ENCODE results near the gene SHISA9.

SHISA9 gene

DNA sequence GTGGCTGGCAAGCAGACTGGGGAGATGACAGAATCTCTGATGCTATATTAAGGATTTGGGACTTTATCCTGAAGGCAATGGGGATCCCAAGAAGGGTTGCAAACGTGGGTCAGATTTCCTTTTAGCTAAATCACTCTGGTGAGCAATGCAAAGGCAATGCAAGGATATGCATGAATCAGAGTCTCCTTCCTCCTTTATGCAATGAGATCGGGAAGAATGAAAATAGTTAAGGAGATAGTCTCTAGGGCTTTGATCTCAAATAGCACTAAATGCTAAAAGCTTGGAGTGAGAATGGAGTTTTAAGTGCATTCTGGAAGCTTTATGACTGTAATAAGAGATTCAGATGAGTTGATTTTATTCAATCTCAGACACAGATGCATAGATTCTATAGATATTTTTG, 27.2 kb upstream of the SHISA9 start:
- Histone ChIP-seq H3K27me3 (ENCODE audit: insufficient read depth, low read length) (no peaks in the 10 kb centered on the region), H3K9me2 (ENCODE audit: low read depth, low read length) (no peaks in the 10 kb centered on the region), H3F3A (ENCODE audit: insufficient read depth, low read length) (no peaks in the 10 kb centered on the region), H3K4me3 (ENCODE audit: low read depth, low read length, poor library complexity, severe bottlenecking) (no peak overlapping the region), H3K4me1 (ENCODE audit: insufficient read depth, low read length, severe bottlenecking) (no peaks in the 10 kb centered on the region), H3K79me2 (ENCODE audit: insufficient read depth, low read length) (no peaks in the 10 kb centered on the region), H3K9me3 (ENCODE audit: low read length) (no peaks in the 10 kb centered on the region), H3K4me2 (ENCODE audit: low read length) (no peak overlapping the region), H4K20me1 (ENCODE audit: insufficient read depth, low read length) (no peaks in the 10 kb centered on the region), H3K9ac (ENCODE audit: low read length) (no peak overlapping the region), H2AFZ (ENCODE audit: low read length) (no peak overlapping the region), H3K36me3 (ENCODE audit: insufficient read depth, low read length) (no peaks in the 10 kb centered on the region), H3K27ac (ENCODE audit: low read depth, low read length, poor library complexity, severe bottlenecking) (no peak overlapping the region)
- TF ChIP-seq EZH2 (IDR thresholded peaks at IDR 0.05; ENCODE audit: borderline replicate concordance, low read length), result no peak
- TF ChIP-seq, protein P1, sequence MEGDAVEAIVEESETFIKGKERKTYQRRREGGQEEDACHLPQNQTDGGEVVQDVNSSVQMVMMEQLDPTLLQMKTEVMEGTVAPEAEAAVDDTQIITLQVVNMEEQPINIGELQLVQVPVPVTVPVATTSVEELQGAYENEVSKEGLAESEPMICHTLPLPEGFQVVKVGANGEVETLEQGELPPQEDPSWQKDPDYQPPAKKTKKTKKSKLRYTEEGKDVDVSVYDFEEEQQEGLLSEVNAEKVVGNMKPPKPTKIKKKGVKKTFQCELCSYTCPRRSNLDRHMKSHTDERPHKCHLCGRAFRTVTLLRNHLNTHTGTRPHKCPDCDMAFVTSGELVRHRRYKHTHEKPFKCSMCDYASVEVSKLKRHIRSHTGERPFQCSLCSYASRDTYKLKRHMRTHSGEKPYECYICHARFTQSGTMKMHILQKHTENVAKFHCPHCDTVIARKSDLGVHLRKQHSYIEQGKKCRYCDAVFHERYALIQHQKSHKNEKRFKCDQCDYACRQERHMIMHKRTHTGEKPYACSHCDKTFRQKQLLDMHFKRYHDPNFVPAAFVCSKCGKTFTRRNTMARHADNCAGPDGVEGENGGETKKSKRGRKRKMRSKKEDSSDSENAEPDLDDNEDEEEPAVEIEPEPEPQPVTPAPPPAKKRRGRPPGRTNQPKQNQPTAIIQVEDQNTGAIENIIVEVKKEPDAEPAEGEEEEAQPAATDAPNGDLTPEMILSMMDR (IDR thresholded peaks at IDR 0.05; ENCODE audit: low read length), result no peak

DNA sequence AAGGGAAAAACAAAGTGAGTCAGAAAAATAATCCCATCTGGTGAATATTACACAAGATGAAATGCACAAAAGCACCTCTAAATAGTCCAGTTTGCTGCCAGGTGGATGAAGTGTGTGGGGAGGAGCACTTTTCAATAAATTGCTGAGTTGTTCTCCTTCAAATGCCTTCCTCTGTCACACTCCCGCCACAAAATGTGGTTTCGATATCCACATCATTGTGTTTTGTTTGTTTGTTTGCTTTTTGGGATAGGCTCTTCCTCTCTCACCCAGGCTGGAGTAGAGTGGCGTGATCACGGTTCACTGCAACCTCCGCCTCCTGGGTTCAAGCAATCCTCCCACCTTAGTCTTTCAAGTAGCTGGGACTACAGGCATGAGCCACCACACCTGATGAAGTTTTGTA, 24.6 kb upstream of the SHISA9 start:
- Histone ChIP-seq H3K4me3 (ENCODE audit: low read depth, low read length, poor library complexity, severe bottlenecking) (no peak overlapping the region), H3K4me2 (ENCODE audit: low read length) (no peak overlapping the region), H4K20me1 (ENCODE audit: insufficient read depth, low read length) (no peaks in the 10 kb centered on the region), H3K27me3 (ENCODE audit: insufficient read depth, low read length) (no peaks in the 10 kb centered on the region), H3K9me3 (ENCODE audit: low read length) (no peaks in the 10 kb centered on the region), H3F3A (ENCODE audit: insufficient read depth, low read length) (no peaks in the 10 kb centered on the region), H3K9ac (ENCODE audit: low read length) (no peak overlapping the region), H3K79me2 (ENCODE audit: insufficient read depth, low read length) (no peaks in the 10 kb centered on the region), H3K36me3 (ENCODE audit: insufficient read depth, low read length) (no peaks in the 10 kb centered on the region), H3K9me2 (ENCODE audit: low read depth, low read length) (no peaks in the 10 kb centered on the region), H3K27ac (ENCODE audit: low read depth, low read length, poor library complexity, severe bottlenecking) (no peak overlapping the region), H2AFZ (ENCODE audit: low read length) (no peak overlapping the region), H3K4me1 (ENCODE audit: insufficient read depth, low read length, severe bottlenecking) (no peaks in the 10 kb centered on the region)
- TF ChIP-seq EZH2 (IDR thresholded peaks at IDR 0.05; ENCODE audit: borderline replicate concordance, low read length), result no peak
- TF ChIP-seq, protein P1 (IDR thresholded peaks at IDR 0.05; ENCODE audit: low read length), result no peak

DNA sequence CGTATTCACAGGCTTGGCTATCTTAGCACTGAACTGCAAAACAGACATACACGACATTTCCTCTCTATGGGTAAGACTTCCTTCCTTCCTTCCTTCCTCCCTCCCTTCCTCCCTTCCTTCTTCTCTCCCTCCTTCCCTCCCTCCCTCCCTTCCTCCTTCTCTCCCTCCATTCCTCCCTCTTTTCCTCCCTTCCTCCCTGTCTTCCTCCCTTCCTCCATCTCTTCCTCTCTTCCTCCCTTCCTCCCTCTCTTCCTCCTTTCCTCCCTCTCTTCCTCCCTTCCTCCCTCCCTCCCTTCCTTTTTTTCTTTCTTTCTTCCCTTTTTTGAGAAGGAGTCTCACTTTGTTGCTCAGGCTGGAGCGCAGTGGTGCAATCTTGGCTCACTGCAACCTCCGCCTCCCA, 22.4 kb upstream of the SHISA9 start:
- Histone ChIP-seq H4K20me1 (ENCODE audit: insufficient read depth, low read length) (no peaks in the 10 kb centered on the region), H2AFZ (ENCODE audit: low read length) (no peak overlapping the region), H3K79me2 (ENCODE audit: insufficient read depth, low read length) (no peaks in the 10 kb centered on the region), H3K27me3 (ENCODE audit: insufficient read depth, low read length) (no peaks in the 10 kb centered on the region), H3K9me2 (ENCODE audit: low read depth, low read length) (no peaks in the 10 kb centered on the region), H3K9ac (ENCODE audit: low read length) (no peak overlapping the region), H3K9me3 (ENCODE audit: low read length) (no peaks in the 10 kb centered on the region), H3K27ac (ENCODE audit: low read depth, low read length, poor library complexity, severe bottlenecking) (no peak overlapping the region), H3K4me1 (ENCODE audit: insufficient read depth, low read length, severe bottlenecking) (no peaks in the 10 kb centered on the region), H3K36me3 (ENCODE audit: insufficient read depth, low read length) (no peaks in the 10 kb centered on the region), H3K4me3 (ENCODE audit: low read depth, low read length, poor library complexity, severe bottlenecking) (no peak overlapping the region), H3K4me2 (ENCODE audit: low read length) (no peak overlapping the region), H3F3A (ENCODE audit: insufficient read depth, low read length) (no peaks in the 10 kb centered on the region)
- TF ChIP-seq, protein P1 (IDR thresholded peaks at IDR 0.05; ENCODE audit: low read length), result no peak
- TF ChIP-seq EZH2 (IDR thresholded peaks at IDR 0.05; ENCODE audit: borderline replicate concordance, low read length), result no peak

Measured in OCI-LY1 (cell line).